H1 (cell line): ENCODE results near the gene KLHL40. TPM values are rescaled to one million over a fixed set of nuclear protein-coding genes. Genes with fewer than 3 reads are reported as not detected.
A peak's percentile ranks its signal among the peaks of the same experiment; 100 is the strongest.

ENCODE experiments used
- CTCF ChIA-PET: fragments of 300-600 bp; sonication (Branson Sonifier 250); formaldehyde crosslinking; loops from one replicate; lab custom pipeline; 2021; ENCODE audit not compliant: partially characterized antibody; lab: Charles Lee
- POLR2A ChIA-PET: fragments of 300-600 bp; sonication (Branson Sonifier 250); formaldehyde crosslinking; loops from one replicate; lab custom pipeline; 2021; ENCODE audit warnings: inconsistent platforms; ENCODE audit not compliant: partially characterized antibody; lab: Charles Lee
- DNase-seq, 2 experiments: peaks; one replicate each; pipeline versions ENCODE4 v3.0.0 to v3.0.0-alpha.2; 2010 to 2022; ENCODE audit warnings: low spot score in 2 of 2, low read depth in 1 of 2, mixed read lengths in 1 of 2
- FAIRE-seq: peaks from 2 replicates; lab custom pipeline; 2011; peaks lifted over from hg19 to GRCh38; lab: Jason Lieb, UNC
- H2AFZ ChIP-seq: 2 replicates; pipeline ENCODE4 v1.8.1; 2012; ENCODE audit warnings: low read length, inconsistent platforms
- H2AK5ac ChIP-seq: 2 replicates; pipeline ENCODE4 v1.6.1; 2013; ENCODE audit warnings: low read depth, low read length
- H2BK120ac ChIP-seq: replicated peaks from 2 replicates; pipeline ENCODE3; 2013; ENCODE audit warnings: low read depth, low read length, inconsistent platforms
- H2BK12ac ChIP-seq: 2 replicates; pipeline ENCODE4 v1.6.1; 2013; ENCODE audit warnings: low read depth, low read length
- H2BK15ac ChIP-seq: 2 replicates; pipeline ENCODE4 v1.6.1; 2013; ENCODE audit warnings: low read length
- H2BK20ac ChIP-seq: 2 replicates; pipeline ENCODE4 v1.6.1; 2013; ENCODE audit warnings: low read length
- H2BK5ac ChIP-seq: 2 replicates; pipeline ENCODE4 v1.6.1; 2013; ENCODE audit warnings: low read depth, low read length
- H3K14ac ChIP-seq: 2 replicates; pipeline ENCODE4 v1.6.1; 2013; ENCODE audit warnings: inconsistent platforms; ENCODE audit not compliant: insufficient read length
- H3K18ac ChIP-seq: 2 replicates; pipeline ENCODE4 v1.6.1; 2013; ENCODE audit warnings: low read length; ENCODE audit errors: extremely low read depth
- H3K23ac ChIP-seq: 2 replicates; pipeline ENCODE4 v1.6.1; 2013; ENCODE audit warnings: inconsistent platforms; ENCODE audit not compliant: insufficient read length
- H3K23me2 ChIP-seq: 2 replicates; pipeline ENCODE4 v1.6.1; 2013; ENCODE audit warnings: low read depth, low read length
- H3K27ac ChIP-seq: 2 replicates; pipeline ENCODE4 v1.6.1; 2011; ENCODE audit warnings: low read depth, low read length, inconsistent platforms
- H3K27me3 ChIP-seq, 4 experiments: replicated peaks in 1 of 4; 1 replicate in 1 of 4; 2 replicates in 3 of 4; pipeline versions ENCODE4 v1.6.1 to v1.8.1; 2011 to 2013; ENCODE audit warnings: low read length in 3 of 4, mild to moderate bottlenecking in 3 of 4, inconsistent platforms in 2 of 4, mixed read lengths in 2 of 4, moderate library complexity in 1 of 4; ENCODE audit not compliant: control insufficient read depth in 3 of 4, insufficient read depth in 3 of 4; ENCODE audit errors: extremely low read depth in 1 of 4
- H3K36me3 ChIP-seq, 4 experiments: 2 replicates each; pipeline versions ENCODE4 v1.6.1 to v1.8.1; 2011 to 2013; ENCODE audit warnings: mild to moderate bottlenecking in 4 of 4, low read length in 3 of 4, moderate library complexity in 2 of 4, control low read depth in 1 of 4, inconsistent platforms in 1 of 4; ENCODE audit not compliant: insufficient read depth in 4 of 4, control insufficient read depth in 2 of 4
- H3K4ac ChIP-seq: replicated peaks from 2 replicates; pipeline ENCODE3; 2013; ENCODE audit warnings: low read length, low read depth, mixed read lengths, inconsistent platforms; ENCODE audit not compliant: insufficient read length
- H3K4me1 ChIP-seq, 4 experiments: replicated peaks in 1 of 4; 1 replicate in 1 of 4; 2 replicates in 3 of 4; pipeline versions ENCODE4 v1.6.1 to v1.8.1; 2011 to 2013; ENCODE audit warnings: low read length in 3 of 4, inconsistent platforms in 2 of 4, mixed read lengths in 1 of 4; ENCODE audit not compliant: insufficient read depth in 4 of 4, control insufficient read depth in 3 of 4
- H3K4me2 ChIP-seq, 2 experiments: 2 replicates each; pipeline versions ENCODE4 v1.6.1 to v1.8.1; 2011 to 2013; ENCODE audit warnings: low read depth in 2 of 2, low read length in 2 of 2, control low read depth in 1 of 2, inconsistent platforms in 1 of 2, mild to moderate bottlenecking in 1 of 2; ENCODE audit not compliant: insufficient read depth in 1 of 2
- H3K4me3 ChIP-seq, 4 experiments: fragments of 200-600, 300-600 bp in 1 of 4; sonication (generic), shearing (Covaris generic), sonication (Bioruptor Twin) in 1 of 4; 2 replicates each; pipeline versions ENCODE4 v1.5.1 to v1.8.1; 2011 to 2016; ENCODE audit warnings: low read length in 4 of 4, low read depth in 3 of 4, control low read depth in 2 of 4, inconsistent platforms in 2 of 4, mild to moderate bottlenecking in 2 of 4, mixed read lengths in 1 of 4, moderate library complexity in 1 of 4; ENCODE audit not compliant: insufficient read depth in 2 of 4; ENCODE audit errors: extremely low read depth in 1 of 4
- H3K56ac ChIP-seq: replicated peaks from 2 replicates; pipeline ENCODE3; 2013; ENCODE audit warnings: low read depth, mild to moderate bottlenecking, mixed read lengths, low read length, inconsistent platforms; ENCODE audit not compliant: insufficient read length
- H3K79me1 ChIP-seq: 2 replicates; pipeline ENCODE4 v1.6.1; 2013; ENCODE audit warnings: low read depth, low read length, control low read depth
- H3K79me2 ChIP-seq, 2 experiments: 2 replicates each; pipeline versions ENCODE4 v1.6.1 to v1.8.1; 2012 to 2013; ENCODE audit warnings: low read length in 2 of 2, mild to moderate bottlenecking in 2 of 2, inconsistent platforms in 1 of 2; ENCODE audit not compliant: insufficient read depth in 2 of 2, control insufficient read depth in 1 of 2
- H3K9ac ChIP-seq, 4 experiments: replicated peaks in 1 of 4; 1 replicate in 1 of 4; 2 replicates in 3 of 4; pipeline versions ENCODE4 v1.6.1 to v1.8.1; 2011 to 2013; ENCODE audit warnings: low read depth in 3 of 4, low read length in 3 of 4, control low read depth in 2 of 4, mild to moderate bottlenecking in 2 of 4, moderate library complexity in 2 of 4, inconsistent platforms in 1 of 4; ENCODE audit errors: extremely low read depth in 1 of 4
- H3K9me3 ChIP-seq, 2 experiments: 2 replicates each; pipeline versions ENCODE4 v1.6.1 to v1.8.1; 2012 to 2013; ENCODE audit warnings: mild to moderate bottlenecking in 2 of 2, moderate library complexity in 2 of 2, control low read depth in 1 of 2, inconsistent platforms in 1 of 2, low read depth in 1 of 2, low read length in 1 of 2, mixed read lengths in 1 of 2; ENCODE audit not compliant: insufficient read depth in 2 of 2
- H4K20me1 ChIP-seq, 2 experiments: replicated peaks in 1 of 2; 2 replicates each; pipeline versions ENCODE3 to v1.8.1; 2011 to 2013; ENCODE audit warnings: inconsistent platforms in 2 of 2, low read length in 2 of 2, mild to moderate bottlenecking in 1 of 2; ENCODE audit not compliant: insufficient read depth in 2 of 2, control insufficient read depth in 1 of 2
- H4K5ac ChIP-seq: 2 replicates; pipeline ENCODE4 v1.6.1; 2013; ENCODE audit warnings: low read length, low read depth, mixed read lengths, inconsistent platforms; ENCODE audit not compliant: insufficient read length
- H4K8ac ChIP-seq: 2 replicates; pipeline ENCODE4 v1.8.0; 2013; ENCODE audit warnings: mild to moderate bottlenecking, moderate library complexity, low read length, inconsistent platforms; ENCODE audit not compliant: insufficient read depth; ENCODE audit errors: extremely low read depth
- H4K91ac ChIP-seq: replicated peaks from 2 replicates; pipeline ENCODE3; 2013; ENCODE audit warnings: low read length, mixed read lengths, inconsistent platforms; ENCODE audit not compliant: insufficient read length
- JUND ChIP-seq: IDR thresholded peaks from 2 replicates; pipeline ENCODE4 v1.6.1; 2011; ENCODE audit warnings: mild to moderate bottlenecking, improper control_type of control experiment, low read length
- WGBS, 2 experiments: shearing (Covaris generic) in 1 of 2; methylation state at CpG; one replicate each; pipeline versions ENCODE4 v1.1.6 to v1.1.7; 2013 to 2015; ENCODE audit warnings: low lambda C conversion rate in 2 of 2, mixed read lengths in 2 of 2, inconsistent platforms in 1 of 2, low coverage in 1 of 2, missing lambda C conversion rate in 1 of 2; ENCODE audit not compliant: insufficient replicate concordance in 2 of 2, insufficient coverage in 1 of 2, insufficient read length in 1 of 2; ENCODE audit errors: extremely low coverage in 1 of 2, missing lambda C conversion rate in 1 of 2; 5-methylcytosine and 5-hydroxymethylcytosine counted together
- polyA plus RNA-seq, 7 experiments: library from polyadenylated mRNA; depleted of rRNA in 3 of 7; stranded (reverse) in 5 of 7; unstranded in 2 of 7; fragments of >200 nt in 5 of 7; fragments of 200-250 nt in 2 of 7; gene quantifications; 1 replicate in 5 of 7; 2 replicates in 1 of 7; 4 replicates in 1 of 7; pipeline versions ENCODE4 v1.2.1 to v1.2.3, GENCODE V29; 2011 to 2013; ENCODE audit warnings: missing spikeins in 2 of 7, mixed read lengths in 2 of 7
- total RNA-seq: library from RNA; stranded (reverse); fragmentation: NEBNext Ultra II Directional; extraction: Animal tissue kit (Norgen Biotek cat#: 25700); gene quantifications from 2 replicates; pipeline ENCODE4 v1.2.1, GENCODE V29; 2021

KLHL40 gene
- total and polyA plus RNA-seq, 2 of the 8 experiments (the other 6 are each of a cell fraction or from before 2014, with no cell fraction given), result 0.02 TPM; not detected in 1

DNA sequence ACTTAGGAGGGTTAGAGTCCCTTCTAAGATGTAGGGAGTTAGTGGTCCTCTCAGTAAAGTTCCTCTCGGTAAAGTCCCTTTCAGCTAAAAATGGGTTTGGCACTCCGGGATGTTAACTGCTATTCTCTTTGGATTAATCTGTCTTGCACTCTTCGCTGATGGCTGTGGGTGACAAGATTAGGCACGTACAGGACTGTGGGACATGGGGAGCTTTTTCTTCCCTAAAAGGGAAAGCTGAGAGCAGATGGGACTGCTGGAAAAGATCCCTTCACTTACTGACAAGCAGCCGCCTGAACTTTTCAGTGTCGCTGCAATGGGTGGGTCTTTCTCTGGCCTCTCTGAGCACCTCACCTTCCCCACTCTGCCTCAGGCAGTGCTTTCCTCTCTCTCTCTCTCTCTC is 33.7 kb downstream of the KLHL40 start:
- no peaks in the 10 kb centered on the region for H3K4me1 ChIP-seq
- H2AFZ ChIP-seq, result no peak overlapping the region; the same call in 1 of the 2 replicates
- no peaks in the 10 kb centered on the region for H3K79me1 ChIP-seq
- no peak overlapping the region for H3K56ac ChIP-seq
- no peak overlapping the region for H3K9ac ChIP-seq
- no peak overlapping the region for H4K5ac ChIP-seq
- no peak overlapping the region for H3K18ac ChIP-seq
- no peaks in the 10 kb centered on the region for H4K20me1 ChIP-seq
- H3K4me2 ChIP-seq, result no peak overlapping the region
- H3K4me3 ChIP-seq, result no peak overlapping the region
- 89% methylated on average over 6 of the region's 6 CpGs; no CpG with 5 or more reads in 1 of the 2 experiments for WGBS, 2 experiments
- no peak overlapping the region for H3K14ac ChIP-seq
- H3K9me3 ChIP-seq, result no peaks in the 10 kb centered on the region; a peak in 1 of 4 replicates
- no peak overlapping the region for H3K23ac ChIP-seq
- H2BK15ac ChIP-seq, result no peak overlapping the region
- no peak overlapping the region for H2BK5ac ChIP-seq
- DNase-seq (peak in 1 of 2 experiments; percentile 17), FAIRE-seq (no peak)
- no peak overlapping the region for H2AK5ac ChIP-seq
- no peak overlapping the region for H2BK20ac ChIP-seq
- no peaks in the 10 kb centered on the region; a peak in 1 of 8 replicates for H3K36me3 ChIP-seq
- no peak overlapping the region for H2BK120ac ChIP-seq
- no peaks in the 10 kb centered on the region for H3K27me3 ChIP-seq
- POLR2A ChIA-PET, result no interaction called here
- H4K8ac ChIP-seq, result no peak overlapping the region
- H3K4ac ChIP-seq, result no peak overlapping the region
- TF ChIP-seq JUND, result no peak
- no peak overlapping the region for H2BK12ac ChIP-seq
- H3K27ac ChIP-seq, result no peak overlapping the region
- no peaks in the 10 kb centered on the region for H3K23me2 ChIP-seq
- no peaks in the 10 kb centered on the region for H3K79me2 ChIP-seq
- H4K91ac ChIP-seq, result no peak overlapping the region
- CTCF ChIA-PET, result interaction anchor here (0.8 to 1.5 kb wide), 5 partner anchors 9 to 143 kb away, joined by 3 to 5 read pairs (median 3); no protein-coding TSS in a partner anchor
